ENCODE results near the gene ERC1. TPM values are rescaled to one million over a fixed set of nuclear protein-coding genes. Genes with fewer than 3 reads are reported as not detected.
A peak's percentile ranks its signal among the peaks of the same experiment; 100 is the strongest.

The ERC1 gene
- total and polyA plus RNA-seq, 9 of the 15 experiments (the other 6 are each of a cell fraction or from before 2014, with no cell fraction given): 0.74 to 11.8 (median 4.8) TPM

DNA sequence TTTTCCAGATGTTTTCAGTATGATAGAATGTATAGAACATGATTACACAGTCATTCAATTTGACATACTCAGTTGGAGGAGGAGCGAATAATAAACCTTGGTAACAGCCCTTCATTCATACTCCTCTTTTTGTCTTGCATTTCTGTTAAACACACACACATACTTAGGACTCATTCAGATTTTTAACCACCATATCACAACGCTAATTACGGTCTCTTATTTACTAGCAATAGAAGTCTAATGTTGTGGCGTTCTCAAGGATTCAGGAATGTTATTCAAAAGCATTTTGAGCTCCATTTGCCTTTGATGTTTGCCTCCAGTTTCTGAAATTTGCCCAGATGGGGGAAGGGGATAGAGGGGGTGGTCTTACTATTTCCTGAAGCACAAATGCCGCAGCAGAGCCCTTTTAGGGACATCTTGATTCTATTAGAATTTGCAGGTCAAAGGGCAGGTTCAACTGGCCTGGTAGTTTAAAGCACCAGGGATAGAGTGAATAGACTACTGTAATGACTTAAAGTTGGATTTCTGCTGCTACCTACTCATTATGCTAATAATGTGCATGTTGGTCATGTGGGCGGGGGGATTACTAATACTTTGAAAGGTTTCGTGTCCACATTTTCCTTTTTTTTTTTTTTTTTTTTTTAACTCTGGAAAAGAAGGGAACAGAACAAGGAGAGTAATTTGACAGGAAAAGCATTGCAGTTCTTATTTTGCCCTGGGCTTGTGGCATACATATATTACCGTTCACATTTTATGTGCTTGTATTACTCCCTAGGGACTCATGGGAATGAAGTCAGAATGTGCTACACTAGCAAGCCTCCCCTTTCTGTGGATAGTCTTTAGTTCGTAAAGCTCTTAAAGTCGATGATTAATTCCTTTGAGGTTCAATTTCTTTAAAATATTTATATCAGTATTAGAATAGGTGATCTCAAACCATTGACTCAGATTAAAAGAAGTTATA, 376.6 kb downstream of the ERC1 start:
- 90% methylated on average over 8 of the region's 10 CpGs for WGBS (ENCODE audit: insufficient coverage, low coverage, missing lambda C conversion rate)
- no peak for FAIRE-seq

DNA sequence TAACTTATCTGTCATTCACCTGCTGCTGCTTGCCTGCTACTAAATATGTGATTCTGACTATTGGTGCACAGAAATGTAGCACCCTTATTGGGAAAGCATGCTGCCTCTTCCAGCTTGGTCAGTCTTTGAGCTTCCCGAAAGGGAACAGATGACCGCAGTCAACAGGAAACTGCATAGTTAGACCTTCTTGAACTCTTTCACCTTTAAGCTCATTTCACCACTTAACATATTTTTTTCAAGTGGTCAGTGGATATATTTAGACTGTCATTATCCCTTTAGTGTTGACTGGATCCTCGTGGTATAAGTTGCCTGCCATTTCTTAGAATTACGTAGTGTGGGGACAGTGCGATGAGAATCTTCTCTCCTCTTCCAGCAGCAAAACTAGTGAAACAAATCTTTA, 378.4 kb downstream of the ERC1 start:
- Histone ChIP-seq H3K79me2 (ENCODE audit: control insufficient read depth, insufficient read depth, low read length) (no peaks in the 10 kb centered on the region), H4K20me1 (replicated peaks; ENCODE audit: control insufficient read depth, insufficient read depth, low read length) (no peaks in the 10 kb centered on the region), H3K9me1 (ENCODE audit: control insufficient read depth, insufficient read depth, low read length) (no peaks in the 10 kb centered on the region), H3K9ac (ENCODE audit: insufficient read depth in 1 of 2, low read depth in 2 of 2, low read length in 2 of 2) (no peak overlapping the region), H3K4me3 (no peak overlapping the region), H3K4me2 (ENCODE audit: insufficient read depth, low read length) (no peak overlapping the region), H3K36me3 (ENCODE audit: control insufficient read depth, insufficient read depth, low read length) (no peaks in the 10 kb centered on the region), H2AFZ (ENCODE audit: low read depth, low read length) (peak overlapping the region; percentile 35; the same call in 1 of the 2 replicates), H3K27ac (ENCODE audit: extremely low read depth, low read depth, low read length) (no peak overlapping the region), H3K27me3 (ENCODE audit: control insufficient read depth in 2 of 2, insufficient read depth in 2 of 2, low read length in 2 of 2) (no peaks in the 10 kb centered on the region), H3K4me1 (replicated peaks in 1 of 2; ENCODE audit: control insufficient read depth in 2 of 2, insufficient read depth in 2 of 2, low read length in 2 of 2) (peaks cover 0 to 5% of the 10 kb centered on the region in 2 experiments; a peak in 1 of 5 replicates), H3K9me3 (replicated peaks; ENCODE audit: control insufficient read depth, insufficient read depth, low read depth, low read length) (no peaks in the 10 kb centered on the region)
- CTCF ChIA-PET (ENCODE audit: low intra/inter-chr PET ratio): no interaction called here
- no peak for FAIRE-seq
- TF ChIP-seq L3MBTL2 (IDR thresholded peaks at IDR 0.05): 0 out of 2 replicates have a peak, but pooled peaks have one; percentile 18
- TF ChIP-seq CEBPG (CRISPR knock-in tag; IDR thresholded peaks at IDR 0.05): no peak
- TF ChIP-seq CEBPG (tag; conservative IDR thresholded peaks at IDR 0.05 in 1 of 2, IDR thresholded peaks at IDR 0.05 in 1 of 2): 0 out of 4 replicates have a peak, but pooled peaks of 1 of the 2 experiments have one; percentile 23
- TF ChIP-seq RBM25 (IDR thresholded peaks at IDR 0.05; ENCODE audit: low read depth, low read length, severe bottlenecking): no peak
- no peak for ATAC-seq
- intact Hi-C loops (cut with micrococcal nuclease): no loop called here
- BruUV-seq (replicated peaks): no TSS peak
- peak in 1 of 4 experiments; percentile 10 for DNase-seq (ENCODE audit: extremely low read depth in 1 of 4, low spot score in 3 of 4)
- in situ Hi-C loops (cut with MboI): no loop called here
- POLR2A ChIA-PET: interaction anchor here (1.5 to 2.8 kb wide), 2 partner anchors 9 to 14 kb away, joined by 6 read pairs; no protein-coding TSS in a partner anchor
- 52% methylated on average over 5 of the region's 5 CpGs for WGBS (ENCODE audit: insufficient coverage, low coverage, missing lambda C conversion rate)

More for the DNA sequence above, 376.6 kb downstream of the ERC1 start:
- no peaks in the 10 kb centered on the region for H3K36me3 ChIP-seq (ENCODE audit: control insufficient read depth, insufficient read depth, low read length)
- no peaks in the 10 kb centered on the region for H3K9me3 ChIP-seq (replicated peaks; ENCODE audit: control insufficient read depth, insufficient read depth, low read depth, low read length)
- no peaks in the 10 kb centered on the region for H3K79me2 ChIP-seq (ENCODE audit: control insufficient read depth, insufficient read depth, low read length)
- H3K4me2 ChIP-seq (ENCODE audit: insufficient read depth, low read length): no peak overlapping the region
- H3K9ac ChIP-seq (ENCODE audit: insufficient read depth in 1 of 2, low read depth in 2 of 2, low read length in 2 of 2): no peak overlapping the region
- no peaks in the 10 kb centered on the region for H3K9me1 ChIP-seq (ENCODE audit: control insufficient read depth, insufficient read depth, low read length)
- intact Hi-C loops (cut with micrococcal nuclease) (no loop called here), in situ Hi-C loops (cut with MboI) (no loop called here)
- ChIA-PET CTCF (ENCODE audit: low intra/inter-chr PET ratio) (no interaction called here), POLR2A (interaction anchor here (0.8 to 1.5 kb wide), 2 partner anchors 11 to 13 kb away, joined by 3 read pairs; no protein-coding TSS in a partner anchor)
- H3K4me3 ChIP-seq: no peak overlapping the region
- H4K20me1 ChIP-seq (replicated peaks; ENCODE audit: control insufficient read depth, insufficient read depth, low read length): no peaks in the 10 kb centered on the region
- no peak for TF ChIP-seq ZEB2 (IDR thresholded peaks at IDR 0.05)
- TF ChIP-seq ZNF57 (CRISPR knock-in tag; IDR thresholded peaks at IDR 0.05): no peak
- no peak for TF ChIP-seq ZNF143 (CRISPR knock-in tag; IDR thresholded peaks at IDR 0.05)
- no peak for TF ChIP-seq SLC30A9 (CRISPR knock-in tag; IDR thresholded peaks at IDR 0.05)
- no peak for TF ChIP-seq OTX1 (CRISPR knock-in tag; IDR thresholded peaks at IDR 0.05)
- BruUV-seq (replicated peaks): no TSS peak
- H2AFZ ChIP-seq (ENCODE audit: low read depth, low read length): no peak overlapping the region
- H3K27ac ChIP-seq (ENCODE audit: extremely low read depth, low read depth, low read length): no peak overlapping the region
- no peaks in the 10 kb centered on the region for H3K27me3 ChIP-seq (ENCODE audit: control insufficient read depth in 2 of 2, insufficient read depth in 2 of 2, low read length in 2 of 2)
- H3K4me1 ChIP-seq (replicated peaks in 1 of 2; ENCODE audit: control insufficient read depth in 2 of 2, insufficient read depth in 2 of 2, low read length in 2 of 2): peaks cover 0 to 5% of the 10 kb centered on the region in 2 experiments; a peak in 1 of 5 replicates
- DNase-seq (ENCODE audit: extremely low read depth in 1 of 4, low spot score in 3 of 4): no peak
- no peak for ATAC-seq

Measured in K562 (cell line).